GM23338 (cell line): ENCODE data around the gene BNC1. TPM values are rescaled to one million over a fixed set of nuclear protein-coding genes. Genes with fewer than 3 reads are reported as not detected.
A peak's percentile ranks its signal among the peaks of the same experiment; 100 is the strongest.

Source experiments
- ATAC-seq: fragments of 200-7000 bp; cut with Tn5 transposase; 3 replicates; pipeline ENCODE4 v1.9.1; 2020
- DNase-seq: peaks from one replicate; pipeline ENCODE4 v3.0.0-alpha.2; 2015; ENCODE audit warnings: low spot score
- H2AFZ ChIP-seq: fragments of 200-600 bp; sonication (generic); 2 replicates; pipeline ENCODE4 v1.8.0; 2016; ENCODE audit warnings: antibody characterized with exemption, mild to moderate bottlenecking, moderate library complexity
- H3F3A ChIP-seq: fragments of 200-600 bp; sonication (generic); replicated peaks from 2 replicates; pipeline ENCODE4 v1.8.0; 2017; ENCODE audit warnings: antibody characterized with exemption, mixed run types, low read depth
- H3K27ac ChIP-seq: fragments of 200-600 bp; sonication (generic); 2 replicates; pipeline ENCODE4 v1.6.1; 2016; ENCODE audit warnings: low read depth
- H3K27me3 ChIP-seq: fragments of 200-600 bp; sonication (generic); 2 replicates; pipeline ENCODE4 v1.8.0; 2016; ENCODE audit warnings: mild to moderate bottlenecking, mixed run types, moderate library complexity; ENCODE audit not compliant: insufficient read depth
- H3K36me3 ChIP-seq: fragments of 200-600 bp; sonication (generic); 2 replicates; pipeline ENCODE4 v1.8.0; 2016; ENCODE audit warnings: mild to moderate bottlenecking; ENCODE audit not compliant: insufficient read depth
- H3K4me1 ChIP-seq: fragments of 200-600 bp; sonication (generic); 2 replicates; pipeline ENCODE4 v1.8.0; 2016; ENCODE audit warnings: mild to moderate bottlenecking, moderate library complexity; ENCODE audit not compliant: insufficient read depth
- H3K4me2 ChIP-seq: fragments of 200-600 bp; sonication (generic); 2 replicates; pipeline ENCODE4 v1.7.1; 2017; ENCODE audit warnings: mixed run types
- H3K4me3 ChIP-seq: fragments of 200-600 bp; sonication (generic); 2 replicates; pipeline ENCODE4 v1.6.1; 2016; ENCODE audit warnings: mixed run types
- H3K79me2 ChIP-seq: fragments of 200-600 bp; sonication (generic); replicated peaks from 2 replicates; pipeline ENCODE4 v1.8.0; 2017; ENCODE audit warnings: mild to moderate bottlenecking; ENCODE audit not compliant: insufficient read depth
- H3K9me2 ChIP-seq: fragments of 200-600 bp; sonication (generic); 2 replicates; pipeline ENCODE4 v1.8.0; 2017; ENCODE audit not compliant: insufficient read depth
- H4K20me1 ChIP-seq: fragments of 200-600 bp; sonication (generic); replicated peaks from 2 replicates; pipeline ENCODE4 v1.8.0; 2017; ENCODE audit warnings: mild to moderate bottlenecking; ENCODE audit not compliant: insufficient read depth
- H3K27ac Mint-ChIP-seq: 2 replicates; pipeline ENCODE4 v1.8.0; 2020; ENCODE audit warnings: inconsistent platforms, mild to moderate bottlenecking, moderate library complexity, mixed read lengths
- H3K27me3 Mint-ChIP-seq: 3 replicates; pipeline ENCODE4 v1.8.0; 2022; ENCODE audit warnings: low read depth, mild to moderate bottlenecking, moderate library complexity, mixed read lengths, inconsistent platforms; ENCODE audit not compliant: insufficient read depth, poor library complexity
- H3K36me3 Mint-ChIP-seq: 3 replicates; pipeline ENCODE4 v1.8.0; 2021; ENCODE audit warnings: low read depth, mild to moderate bottlenecking, inconsistent platforms, moderate library complexity, mixed read lengths
- H3K4me1 Mint-ChIP-seq: 3 replicates; pipeline ENCODE4 v1.8.0; 2020; ENCODE audit warnings: mild to moderate bottlenecking, inconsistent platforms, mixed read lengths
- H3K4me3 Mint-ChIP-seq: 3 replicates; pipeline ENCODE4 v1.8.0; 2021; ENCODE audit warnings: moderate library complexity, mild to moderate bottlenecking, inconsistent platforms, mixed read lengths
- H3K9me3 Mint-ChIP-seq: 3 replicates; pipeline ENCODE4 v1.8.0; 2020; ENCODE audit warnings: moderate library complexity, mild to moderate bottlenecking, inconsistent platforms, mixed read lengths
- EZH2 ChIP-seq: fragments of 200-600 bp; sonication (generic); IDR thresholded peaks from one replicate; pipeline ENCODE4 v1.8.0; 2017; ENCODE audit warnings: antibody characterized with exemption, mild to moderate bottlenecking, low read depth; ENCODE audit not compliant: unreplicated experiment
- JUNB ChIP-seq: IDR thresholded peaks from one replicate; pipeline ENCODE4 v1.6.1; 2016; ENCODE audit warnings: antibody characterized with exemption; ENCODE audit not compliant: unreplicated experiment
- NANOG ChIP-seq: IDR thresholded peaks from 2 replicates; pipeline ENCODE4 v1.6.1; 2016; ENCODE audit warnings: antibody characterized with exemption, borderline replicate concordance
- POLR2AphosphoS5 ChIP-seq: IDR thresholded peaks from 2 replicates; pipeline ENCODE4 v1.6.1; 2016; ENCODE audit warnings: antibody characterized with exemption, low read depth
- ZNF114 ChIP-seq: fragments of 250-450 bp; sonication (Bioruptor Pico); IDR thresholded peaks from 2 replicates; pipeline ENCODE4 v1.5.0; 2020; ENCODE audit warnings: mild to moderate bottlenecking, moderate library complexity
- polyA plus RNA-seq: library from polyadenylated mRNA; unstranded; fragments of >200 nt; fragmentation: Nextera tagmentation; extraction: Ambion mirVana; gene quantifications from 2 replicates; pipeline ENCODE4 v1.2.1, GENCODE V29; 2016
- total RNA-seq: library from RNA; depleted of rRNA; stranded (reverse); fragments of >200 nt; shearing (Covaris generic); gene quantifications from 2 replicates; pipeline ENCODE4 v1.2.3, GENCODE V29; 2014
- TF ChIP-seq, protein P1 (sequence below): fragments of 250-450 bp; sonication (Bioruptor Pico); IDR thresholded peaks from 2 replicates; pipeline ENCODE4 v1.5.0; 2020; ENCODE audit warnings: mild to moderate bottlenecking, moderate library complexity

Gene BNC1
- total and polyA plus RNA-seq, 2 experiments from 2014 or later = 0.26 to 1.1 TPM

DNA sequence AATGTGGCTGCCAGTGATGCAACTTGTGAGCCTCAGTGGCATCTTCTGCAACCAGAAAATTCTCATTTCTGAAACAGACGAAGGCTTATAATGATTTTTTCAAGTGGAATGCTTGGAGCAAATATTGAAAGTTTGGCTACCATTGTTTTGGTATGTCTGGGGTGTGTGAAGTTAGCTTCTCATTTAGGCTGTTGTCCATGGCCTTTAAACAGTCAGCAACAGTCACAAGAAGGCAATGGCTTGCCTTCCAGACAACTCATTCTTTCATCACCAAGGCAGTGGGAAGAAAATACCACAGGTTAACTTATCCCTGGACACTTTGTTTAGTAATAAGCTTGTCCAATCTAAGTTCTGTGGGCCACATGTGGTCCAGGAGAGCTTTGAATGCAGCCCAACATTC is 4.7 kb upstream of the BNC1 start:
- H3K4me1 Mint-ChIP-seq = peaks cover 17% of the 10 kb centered on the region; the same call in 2 of the 3 replicates
- H3K27me3 Mint-ChIP-seq = peaks cover 27% of the 10 kb centered on the region
- H3K27ac Mint-ChIP-seq = no peak overlapping the region
- ATAC-seq (no peak), DNase-seq (no peak)
- H3K36me3 Mint-ChIP-seq = no peaks in the 10 kb centered on the region
- H3F3A ChIP-seq = no peaks in the 10 kb centered on the region
- H3K4me2 ChIP-seq = no peak overlapping the region
- H3K4me3 ChIP-seq = no peak overlapping the region
- H3K27me3 ChIP-seq = peaks cover 33% of the 10 kb centered on the region
- no peak overlapping the region for H3K4me3 Mint-ChIP-seq
- no peaks in the 10 kb centered on the region for H3K9me2 ChIP-seq
- no peak overlapping the region for H3K27ac ChIP-seq
- H3K9me3 Mint-ChIP-seq = no peaks in the 10 kb centered on the region; the same call in 2 of the 3 replicates
- no peaks in the 10 kb centered on the region for H3K36me3 ChIP-seq
- peak overlapping the region; percentile 59; the same call in 1 of the 2 replicates for H2AFZ ChIP-seq
- TF ChIP-seq JUNB = no peak
- no peaks in the 10 kb centered on the region for H4K20me1 ChIP-seq
- H3K4me1 ChIP-seq = no peaks in the 10 kb centered on the region; the same call in 1 of the 2 replicates
- H3K79me2 ChIP-seq = no peaks in the 10 kb centered on the region

DNA sequence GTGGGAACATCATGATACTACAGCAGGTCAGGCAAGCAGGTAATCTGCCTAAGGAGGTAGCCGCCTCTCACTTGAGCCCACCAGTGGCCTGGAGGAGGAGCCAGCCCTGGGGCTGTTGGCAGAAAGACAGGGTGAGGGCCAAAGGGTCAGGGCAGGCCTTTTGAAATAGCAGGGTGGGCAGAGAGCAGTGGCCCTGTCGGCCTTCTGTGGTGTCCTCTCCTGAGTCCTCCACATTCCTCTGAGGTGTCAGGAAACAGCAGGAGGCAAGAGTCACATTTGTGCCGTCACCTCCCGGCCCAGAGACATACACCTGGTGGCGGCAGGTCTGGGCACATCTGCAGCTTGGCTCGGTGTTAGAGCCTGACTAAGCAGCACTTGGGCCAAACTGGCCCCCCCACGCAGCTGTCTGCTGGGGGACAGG is 3.9 kb upstream of the BNC1 start:
- Histone ChIP-seq H3K79me2 (no peaks in the 10 kb centered on the region), H3K4me3 (no peak overlapping the region), H3K27me3 (peaks cover 40% of the 10 kb centered on the region), H3K9me2 (no peaks in the 10 kb centered on the region), H3K4me1 (no peaks in the 10 kb centered on the region; the same call in 1 of the 2 replicates), H3K36me3 (no peaks in the 10 kb centered on the region), H3K27ac (no peak overlapping the region), H3K4me2 (no peak overlapping the region), H4K20me1 (no peaks in the 10 kb centered on the region), H2AFZ (peak overlapping the region; percentile 59; the same call in 1 of the 2 replicates), H3F3A (0 out of 2 replicates have a peak, but pooled peaks cover 3% of the 10 kb centered on the region)
- ATAC-seq = peak; percentile 30
- peak overlapping the region; percentile 40; the same call in 1 of the 2 replicates for H3K27ac Mint-ChIP-seq
- TF ChIP-seq JUNB (no peak), EZH2 (no peak), ZNF114 (CRISPR knock-in tag) (no peak)
- peaks cover 20% of the 10 kb centered on the region; the same call in 2 of the 3 replicates for H3K4me1 Mint-ChIP-seq
- H3K4me3 Mint-ChIP-seq = no peak overlapping the region
- DNase-seq = peak; percentile 41
- no peaks in the 10 kb centered on the region for H3K36me3 Mint-ChIP-seq
- peaks cover 3% of the 10 kb centered on the region; the same call in 2 of the 3 replicates for H3K9me3 Mint-ChIP-seq
- peaks cover 34% of the 10 kb centered on the region for H3K27me3 Mint-ChIP-seq

DNA sequence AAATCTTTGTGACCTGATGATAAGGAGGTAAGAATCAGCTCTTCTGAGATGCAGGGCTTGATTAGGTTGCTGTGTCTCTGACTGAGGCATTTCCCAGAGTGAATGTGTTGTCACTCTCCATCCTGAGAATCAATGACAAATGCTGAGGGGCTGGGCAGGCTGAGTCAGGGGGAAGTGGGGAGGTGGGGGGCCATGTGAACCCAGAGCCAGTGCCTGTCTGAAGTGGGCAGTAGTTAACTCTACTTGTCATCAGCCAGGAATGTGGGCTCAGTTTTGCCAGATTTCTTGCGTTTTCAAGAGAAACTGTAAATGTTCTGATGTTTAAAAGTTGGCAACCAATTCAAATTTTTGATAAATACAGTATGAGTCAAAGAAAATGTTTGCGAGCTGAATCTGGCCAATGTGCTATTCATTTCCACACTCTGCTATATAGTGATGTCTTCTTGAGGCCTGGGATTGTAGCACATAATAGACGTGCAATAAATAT is 3.1 kb upstream of the BNC1 start:
- Histone ChIP-seq H3K4me2 (no peak overlapping the region), H3K27ac (no peak overlapping the region), H4K20me1 (no peaks in the 10 kb centered on the region), H3K27me3 (peaks cover 49% of the 10 kb centered on the region), H3K4me1 (no peaks in the 10 kb centered on the region; the same call in none of the 2 replicates), H3F3A (0 out of 2 replicates have a peak, but pooled peaks cover 3% of the 10 kb centered on the region), H3K36me3 (no peaks in the 10 kb centered on the region), H3K9me2 (no peaks in the 10 kb centered on the region), H3K79me2 (no peaks in the 10 kb centered on the region), H2AFZ (no peak overlapping the region), H3K4me3 (no peak overlapping the region)
- Mint-ChIP-seq H3K4me3 (no peak overlapping the region), H3K36me3 (no peaks in the 10 kb centered on the region), H3K27me3 (peaks cover 41% of the 10 kb centered on the region), H3K27ac (no peak overlapping the region), H3K4me1 (peaks cover 25% of the 10 kb centered on the region; the same call in 2 of the 3 replicates), H3K9me3 (peaks cover 3% of the 10 kb centered on the region; the same call in 2 of the 3 replicates)
- no peak for DNase-seq
- ATAC-seq = no peak
- no peak for TF ChIP-seq NANOG
- TF ChIP-seq POLR2AphosphoS5 = no peak
- TF ChIP-seq, protein P1, sequence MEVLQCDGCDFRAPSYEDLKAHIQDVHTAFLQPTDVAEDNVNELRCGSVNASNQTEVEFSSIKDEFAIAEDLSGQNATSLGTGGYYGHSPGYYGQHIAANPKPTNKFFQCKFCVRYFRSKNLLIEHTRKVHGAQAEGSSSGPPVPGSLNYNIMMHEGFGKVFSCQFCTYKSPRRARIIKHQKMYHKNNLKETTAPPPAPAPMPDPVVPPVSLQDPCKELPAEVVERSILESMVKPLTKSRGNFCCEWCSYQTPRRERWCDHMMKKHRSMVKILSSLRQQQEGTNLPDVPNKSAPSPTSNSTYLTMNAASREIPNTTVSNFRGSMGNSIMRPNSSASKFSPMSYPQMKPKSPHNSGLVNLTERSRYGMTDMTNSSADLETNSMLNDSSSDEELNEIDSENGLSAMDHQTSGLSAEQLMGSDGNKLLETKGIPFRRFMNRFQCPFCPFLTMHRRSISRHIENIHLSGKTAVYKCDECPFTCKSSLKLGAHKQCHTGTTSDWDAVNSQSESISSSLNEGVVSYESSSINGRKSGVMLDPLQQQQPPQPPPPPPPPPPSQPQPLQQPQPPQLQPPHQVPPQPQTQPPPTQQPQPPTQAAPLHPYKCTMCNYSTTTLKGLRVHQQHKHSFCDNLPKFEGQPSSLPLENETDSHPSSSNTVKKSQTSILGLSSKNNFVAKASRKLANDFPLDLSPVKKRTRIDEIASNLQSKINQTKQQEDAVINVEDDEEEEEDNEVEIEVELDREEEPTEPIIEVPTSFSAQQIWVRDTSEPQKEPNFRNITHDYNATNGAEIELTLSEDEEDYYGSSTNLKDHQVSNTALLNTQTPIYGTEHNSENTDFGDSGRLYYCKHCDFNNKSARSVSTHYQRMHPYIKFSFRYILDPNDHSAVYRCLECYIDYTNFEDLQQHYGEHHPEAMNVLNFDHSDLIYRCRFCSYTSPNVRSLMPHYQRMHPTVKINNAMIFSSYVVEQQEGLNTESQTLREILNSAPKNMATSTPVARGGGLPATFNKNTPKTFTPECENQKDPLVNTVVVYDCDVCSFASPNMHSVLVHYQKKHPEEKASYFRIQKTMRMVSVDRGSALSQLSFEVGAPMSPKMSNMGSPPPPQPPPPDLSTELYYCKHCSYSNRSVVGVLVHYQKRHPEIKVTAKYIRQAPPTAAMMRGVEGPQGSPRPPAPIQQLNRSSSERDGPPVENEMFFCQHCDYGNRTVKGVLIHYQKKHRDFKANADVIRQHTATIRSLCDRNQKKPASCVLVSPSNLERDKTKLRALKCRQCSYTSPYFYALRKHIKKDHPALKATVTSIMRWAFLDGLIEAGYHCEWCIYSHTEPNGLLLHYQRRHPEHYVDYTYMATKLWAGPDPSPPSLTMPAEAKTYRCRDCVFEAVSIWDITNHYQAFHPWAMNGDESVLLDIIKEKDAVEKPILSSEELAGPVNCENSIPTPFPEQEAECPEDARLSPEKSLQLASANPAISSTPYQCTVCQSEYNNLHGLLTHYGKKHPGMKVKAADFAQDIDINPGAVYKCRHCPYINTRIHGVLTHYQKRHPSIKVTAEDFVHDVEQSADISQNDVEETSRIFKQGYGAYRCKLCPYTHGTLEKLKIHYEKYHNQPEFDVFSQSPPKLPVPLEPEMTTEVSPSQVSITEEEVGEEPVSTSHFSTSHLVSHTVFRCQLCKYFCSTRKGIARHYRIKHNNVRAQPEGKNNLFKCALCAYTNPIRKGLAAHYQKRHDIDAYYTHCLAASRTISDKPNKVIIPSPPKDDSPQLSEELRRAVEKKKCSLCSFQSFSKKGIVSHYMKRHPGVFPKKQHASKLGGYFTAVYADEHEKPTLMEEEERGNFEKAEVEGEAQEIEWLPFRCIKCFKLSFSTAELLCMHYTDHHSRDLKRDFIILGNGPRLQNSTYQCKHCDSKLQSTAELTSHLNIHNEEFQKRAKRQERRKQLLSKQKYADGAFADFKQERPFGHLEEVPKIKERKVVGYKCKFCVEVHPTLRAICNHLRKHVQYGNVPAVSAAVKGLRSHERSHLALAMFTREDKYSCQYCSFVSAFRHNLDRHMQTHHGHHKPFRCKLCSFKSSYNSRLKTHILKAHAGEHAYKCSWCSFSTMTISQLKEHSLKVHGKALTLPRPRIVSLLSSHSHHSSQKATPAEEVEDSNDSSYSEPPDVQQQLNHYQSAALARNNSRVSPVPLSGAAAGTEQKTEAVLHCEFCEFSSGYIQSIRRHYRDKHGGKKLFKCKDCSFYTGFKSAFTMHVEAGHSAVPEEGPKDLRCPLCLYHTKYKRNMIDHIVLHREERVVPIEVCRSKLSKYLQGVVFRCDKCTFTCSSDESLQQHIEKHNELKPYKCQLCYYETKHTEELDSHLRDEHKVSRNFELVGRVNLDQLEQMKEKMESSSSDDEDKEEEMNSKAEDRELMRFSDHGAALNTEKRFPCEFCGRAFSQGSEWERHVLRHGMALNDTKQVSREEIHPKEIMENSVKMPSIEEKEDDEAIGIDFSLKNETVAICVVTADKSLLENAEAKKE (CRISPR knock-in tag) = no peak
